GM23248 (cell line): ENCODE results near the gene TMEM164.

Source experiments
- EZH2 ChIP-seq: fragments of 200-600 bp; sonication (generic); IDR thresholded peaks from 2 replicates; pipeline ENCODE4 v1.6.1; 2018; ENCODE audit warnings: antibody characterized with exemption, mild to moderate bottlenecking; ENCODE audit not compliant: insufficient read depth, poor library complexity, severe bottlenecking
- EZH2phosphoT487 ChIP-seq: fragments of 200-600 bp; sonication (generic); IDR thresholded peaks from 2 replicates; pipeline ENCODE4 v1.6.1; 2018; ENCODE audit warnings: antibody characterized with exemption, moderate library complexity, mild to moderate bottlenecking, low read depth; ENCODE audit not compliant: insufficient read depth

DNA sequence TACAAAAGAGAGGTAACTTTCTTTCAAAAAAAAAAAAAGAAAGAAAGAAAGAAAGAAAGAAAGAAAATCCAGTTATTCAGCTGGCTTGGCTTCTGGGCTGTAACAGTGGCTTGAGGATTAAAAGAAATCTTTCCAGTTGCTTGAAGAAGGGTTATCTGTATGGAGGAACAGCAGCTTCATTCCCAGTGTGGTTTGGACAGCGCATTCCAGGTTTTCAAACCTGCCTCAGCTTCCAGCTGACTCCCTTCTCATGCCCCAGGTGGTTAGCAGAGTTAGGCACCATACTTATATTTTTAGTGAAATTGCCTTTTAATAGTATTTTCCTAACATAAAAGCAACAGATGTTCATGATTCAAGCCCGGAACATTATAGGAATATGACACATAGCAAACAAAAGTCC is 48.6 kb downstream of the TMEM164 start:
- no peak for TF ChIP-seq EZH2
- no peak for TF ChIP-seq EZH2phosphoT487
